ENCODE measurements around the gene LONP1. TPM values are rescaled to one million over a fixed set of nuclear protein-coding genes. Genes with fewer than 3 reads are reported as not detected.

The LONP1 gene
- total and polyA plus RNA-seq, 2 of the 8 experiments (the other 6 are each of a cell fraction or from before 2014, with no cell fraction given): 98.1 to 117 TPM

- no peak overlapping the region for H3K4me3 ChIP-seq (ENCODE audit: extremely low read depth in 1 of 4, insufficient read depth in 2 of 4, low read depth in 3 of 4, low read length in 4 of 4)
- H2AFZ ChIP-seq (ENCODE audit: low read length): no peak overlapping the region
- H3K23me2 ChIP-seq (ENCODE audit: low read depth, low read length): no peaks in the 10 kb centered on the region; the same call in 1 of the 2 replicates
- no peak overlapping the region for H4K8ac ChIP-seq (ENCODE audit: extremely low read depth, insufficient read depth, low read length)
- no peak overlapping the region for H3K18ac ChIP-seq (ENCODE audit: extremely low read depth, low read length)
- no peak overlapping the region for H3K27ac ChIP-seq (ENCODE audit: low read depth, low read length)
- FAIRE-seq (no peak), DNase-seq (ENCODE audit: low read depth in 1 of 2, low spot score in 2 of 2) (no peak)
- no peak overlapping the region for H2BK5ac ChIP-seq (ENCODE audit: low read depth, low read length)
- peaks cover 2% of the 10 kb centered on the region for H3K79me1 ChIP-seq (ENCODE audit: low read depth, low read length)
- CTCF ChIA-PET (ENCODE audit: partially characterized antibody): interaction anchor here (1.5 to 2.0 kb wide), 3 partner anchors 7 to 11 kb away, joined by 4 to 9 read pairs (median 4); partner anchors contain the start of gene RPL36
- no peak overlapping the region for H2BK15ac ChIP-seq (ENCODE audit: low read length)
- H3K4me2 ChIP-seq (ENCODE audit: insufficient read depth in 1 of 2, low read depth in 2 of 2, low read length in 2 of 2): no peak overlapping the region
- WGBS, 2 experiments (ENCODE audit: extremely low coverage in 1 of 2, insufficient coverage in 1 of 2, insufficient read length in 1 of 2, insufficient replicate concordance in 2 of 2, low coverage in 1 of 2, low lambda C conversion rate in 2 of 2, missing lambda C conversion rate in 1 of 2): 93% methylated on average over 23 of the region's 30 CpGs; no CpG with 5 or more reads in 1 of the 2 experiments
- H3K14ac ChIP-seq (ENCODE audit: insufficient read length): no peak overlapping the region
- H4K5ac ChIP-seq (ENCODE audit: insufficient read length, low read depth, low read length): no peak overlapping the region
- H3K4me1 ChIP-seq (replicated peaks in 1 of 4; ENCODE audit: control insufficient read depth in 3 of 4, insufficient read depth in 4 of 4, low read length in 3 of 4): no peaks in the 10 kb centered on the region
- no peaks in the 10 kb centered on the region for H3K27me3 ChIP-seq (replicated peaks in 1 of 4; ENCODE audit: control insufficient read depth in 3 of 4, extremely low read depth in 1 of 4, insufficient read depth in 3 of 4, low read length in 3 of 4)
- POLR2A ChIA-PET (ENCODE audit: partially characterized antibody): interaction anchor here (0.9 to 15.6 kb wide), 3 partner anchors 8 to 76 kb away, joined by 3 to 620 read pairs (median 60); partner anchors contain the start of genes CATSPERD, LONP1, RPL36 and SAFB
- no peak overlapping the region for H3K9ac ChIP-seq (replicated peaks in 1 of 4; ENCODE audit: extremely low read depth in 1 of 4, low read depth in 3 of 4, low read length in 3 of 4)
- no peak overlapping the region for H2BK120ac ChIP-seq (replicated peaks; ENCODE audit: low read depth, low read length)
- TF ChIP-seq KDM5A (IDR thresholded peaks at IDR 0.05; ENCODE audit: low read length): no peak
- no peak for TF ChIP-seq NRF1 (IDR thresholded peaks at IDR 0.05; ENCODE audit: low read depth, low read length)
- TF ChIP-seq POLR2AphosphoS5 (IDR thresholded peaks at IDR 0.05; ENCODE audit: low read depth, low read length): 0 out of 2 replicates have a peak, but pooled peaks have one; percentile 2
- peak in 1 of 2 experiments; percentile 2; a peak in 1 of 3 replicates for TF ChIP-seq POLR2A (IDR thresholded peaks at IDR 0.05; ENCODE audit: control extremely low read depth in 1 of 2, low read depth in 2 of 2, low read length in 2 of 2)
- TF ChIP-seq POU5F1 (IDR thresholded peaks at IDR 0.05; ENCODE audit: low read depth, low read length): no peak
- no peak for TF ChIP-seq CTCF (IDR thresholded peaks at IDR 0.05; ENCODE audit: control extremely low read depth in 1 of 3, insufficient read depth in 1 of 3, low read depth in 1 of 3, low read length in 3 of 3)
- no peak for TF ChIP-seq SP1 (IDR thresholded peaks at IDR 0.05; ENCODE audit: low read depth, low read length)
- no peak for TF ChIP-seq TAF7 (optimal IDR thresholded peaks at IDR 0.05; ENCODE audit: borderline replicate concordance, low read depth, low read length)
- TF ChIP-seq ZNF274 (IDR thresholded peaks at IDR 0.05; ENCODE audit: borderline replicate concordance, extremely low read depth, low read length): no peak
- H3K4ac ChIP-seq (replicated peaks; ENCODE audit: insufficient read length, low read depth, low read length): no peak overlapping the region
- H3K79me2 ChIP-seq (ENCODE audit: control insufficient read depth in 1 of 2, insufficient read depth in 2 of 2, low read length in 2 of 2): peaks cover 0 to 10% of the 10 kb centered on the region in 2 experiments; a peak in 1 of 4 replicates
- peaks cover 36 to 77% (median 64%) of the 10 kb centered on the region in 4 experiments for H3K36me3 ChIP-seq (ENCODE audit: control insufficient read depth in 2 of 4, insufficient read depth in 4 of 4, low read length in 3 of 4)
- no peak overlapping the region for H3K56ac ChIP-seq (replicated peaks; ENCODE audit: insufficient read length, low read depth, low read length)
- no peak overlapping the region for H3K23ac ChIP-seq (ENCODE audit: insufficient read length)
- no peak overlapping the region for H4K91ac ChIP-seq (replicated peaks; ENCODE audit: insufficient read length, low read length)
- no peak overlapping the region for H2BK20ac ChIP-seq (ENCODE audit: low read length)
- no peak overlapping the region for H2BK12ac ChIP-seq (ENCODE audit: low read depth, low read length)
- H2AK5ac ChIP-seq (ENCODE audit: low read depth, low read length): no peak overlapping the region
- peaks cover 0 to 5% of the 10 kb centered on the region in 2 experiments; a peak in 1 of 4 replicates for H3K9me3 ChIP-seq (ENCODE audit: insufficient read depth in 2 of 2, low read depth in 1 of 2, low read length in 1 of 2)
- peaks cover 23 to 31% of the 10 kb centered on the region in 2 experiments for H4K20me1 ChIP-seq (replicated peaks in 1 of 2; ENCODE audit: control insufficient read depth in 1 of 2, insufficient read depth in 2 of 2, low read length in 2 of 2)
Measured at GRCh38 chr19:5697890-5698634, 21.9 kb downstream of the LONP1 start.

All from H1 (cell line).